Suppressor macrophage treated with lipopolysaccharide for 1 hour (primary cell): ENCODE data around the gene LAG3.

Source experiments
- DNase-seq, 3 donors: peaks; one replicate each; pipeline ENCODE4 v3.0.0-alpha.2; 2020 to 2022

LAG3 gene

DNA sequence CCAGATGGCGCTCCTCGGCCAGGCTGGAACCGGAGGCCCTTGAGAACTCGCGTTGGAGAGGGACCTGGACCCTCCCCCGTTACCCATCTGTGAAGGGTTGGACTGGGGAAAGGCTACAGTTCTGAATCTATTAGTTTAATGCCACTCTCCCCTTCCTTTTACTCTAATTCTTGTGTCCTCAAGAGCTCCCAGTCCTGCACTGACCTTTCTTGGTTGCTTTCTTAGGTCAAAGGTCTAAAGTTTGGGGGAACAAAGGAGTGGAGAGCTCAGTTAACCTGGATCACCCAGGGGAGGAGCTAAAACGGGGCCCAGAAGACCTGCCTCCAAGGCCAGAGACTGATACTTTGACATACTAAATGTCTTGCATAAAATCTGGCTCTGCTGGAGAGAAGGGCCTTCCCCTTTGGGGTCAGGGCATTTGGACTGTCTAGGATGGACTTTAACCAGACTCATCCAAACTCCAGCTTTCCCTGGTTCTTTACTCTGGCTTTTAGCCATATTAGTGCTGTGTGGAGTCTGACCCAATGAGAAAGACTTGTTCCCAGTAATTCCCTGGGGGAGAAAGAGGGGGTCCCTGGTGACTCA, 18.5 kb upstream of the LAG3 start:
- peak in 2 of 3 donors; percentile 41 to 52 for DNase-seq

DNA sequence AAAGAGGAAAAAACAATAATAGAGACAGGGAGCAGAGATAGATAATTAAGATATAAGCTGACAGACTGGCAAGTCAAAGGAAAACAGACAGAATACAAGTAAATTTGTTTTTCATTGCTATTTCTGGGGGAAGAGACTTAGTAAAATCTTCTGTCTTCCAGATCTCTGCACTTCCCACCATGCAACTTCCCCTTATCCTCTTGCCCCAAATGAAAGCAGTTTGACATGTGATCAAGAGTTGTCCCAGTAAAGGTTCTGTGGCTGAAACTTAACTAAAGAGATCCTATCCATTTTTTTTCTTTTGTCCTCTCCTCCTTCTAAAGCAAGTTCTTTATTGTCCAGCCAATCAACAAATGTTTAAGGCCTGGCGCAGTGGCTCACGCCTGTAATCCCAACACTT, 17.9 kb upstream of the LAG3 start:
- DNase-seq, result peak; percentile 45 to 73 (median 63)

DNA sequence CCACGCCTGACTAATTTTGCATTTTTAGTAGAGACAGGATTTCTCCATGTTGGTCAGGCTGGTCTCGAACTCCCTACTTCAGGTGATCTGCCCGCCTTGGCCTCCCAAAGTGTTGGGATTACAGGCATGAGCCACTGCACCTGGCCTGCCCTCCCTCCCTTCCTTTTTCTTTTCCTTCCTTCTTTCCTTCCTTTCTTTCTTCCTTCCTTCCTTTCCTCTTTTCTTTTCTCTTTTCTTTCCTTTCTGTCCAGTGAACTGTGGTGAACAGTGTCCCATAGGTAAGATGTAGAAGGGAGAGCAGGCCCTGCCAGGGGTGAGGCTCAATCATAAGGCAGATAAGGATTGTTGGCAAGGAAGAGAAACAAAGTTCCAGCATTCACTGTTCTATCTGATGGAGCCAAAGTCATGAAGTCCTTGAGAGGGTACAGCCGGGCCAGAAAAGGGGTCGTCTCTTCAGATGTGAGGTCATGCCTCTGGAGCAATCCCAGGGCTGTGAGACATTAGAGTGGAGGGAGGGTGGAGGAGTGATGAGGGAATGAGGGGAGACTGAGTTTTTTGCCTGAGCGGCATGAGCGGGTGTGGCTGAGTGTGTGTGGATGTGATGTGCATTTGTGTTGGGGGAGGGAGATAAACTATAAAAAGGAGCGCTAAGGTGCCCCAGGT, 15.2 kb upstream of the LAG3 start:
- no peak for DNase-seq

DNA sequence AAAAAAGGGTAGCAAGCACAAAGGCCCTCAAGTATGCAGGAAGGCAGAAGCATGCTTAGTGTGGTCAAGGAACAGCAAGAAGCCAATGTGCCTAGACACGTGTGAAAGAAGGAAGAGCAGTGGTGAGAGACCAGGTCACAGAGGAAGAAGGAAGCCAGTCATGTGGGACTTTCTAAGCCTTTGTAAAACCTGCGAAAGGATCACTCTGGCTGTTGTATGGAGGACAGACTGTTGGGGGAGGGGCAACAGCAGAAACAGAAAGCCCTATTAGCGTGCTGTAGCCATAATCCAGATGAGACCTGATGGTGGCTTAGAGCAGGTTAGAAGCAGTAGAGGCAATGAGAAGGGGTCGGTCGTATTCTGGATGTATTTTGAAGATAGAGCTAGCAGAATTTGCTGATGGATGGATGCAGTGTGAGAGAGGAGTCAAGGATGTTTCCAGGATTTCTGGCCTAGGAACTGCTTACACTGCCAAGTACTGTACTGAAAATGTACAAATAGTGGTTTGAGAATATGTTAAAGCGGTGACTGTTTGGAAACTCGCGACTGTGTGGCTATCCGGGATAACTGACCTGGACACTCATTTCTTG, 13.7 kb upstream of the LAG3 start:
- DNase-seq, result peak in 2 of 3 donors; percentile 34 to 38

DNA sequence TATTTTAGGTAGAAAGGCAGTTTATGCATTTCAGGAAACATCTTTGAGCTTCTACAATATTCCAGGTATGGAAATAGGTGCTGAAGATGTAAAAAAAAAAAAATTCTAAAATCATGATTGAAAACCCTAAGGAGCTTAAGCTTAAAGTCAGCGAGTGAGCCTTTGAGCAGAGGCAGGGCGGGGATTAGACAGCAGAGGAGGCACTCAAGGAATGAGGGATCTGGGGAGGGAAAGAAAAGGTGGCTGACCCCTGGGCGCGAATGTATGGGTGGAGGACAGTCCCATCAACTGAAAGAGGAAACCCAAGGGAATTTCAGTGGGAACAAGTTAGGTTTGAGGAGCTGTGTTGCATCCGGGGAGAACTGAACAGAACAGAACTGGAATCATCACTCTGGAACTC, 12.6 kb upstream of the LAG3 start:
- no peak for DNase-seq

DNA sequence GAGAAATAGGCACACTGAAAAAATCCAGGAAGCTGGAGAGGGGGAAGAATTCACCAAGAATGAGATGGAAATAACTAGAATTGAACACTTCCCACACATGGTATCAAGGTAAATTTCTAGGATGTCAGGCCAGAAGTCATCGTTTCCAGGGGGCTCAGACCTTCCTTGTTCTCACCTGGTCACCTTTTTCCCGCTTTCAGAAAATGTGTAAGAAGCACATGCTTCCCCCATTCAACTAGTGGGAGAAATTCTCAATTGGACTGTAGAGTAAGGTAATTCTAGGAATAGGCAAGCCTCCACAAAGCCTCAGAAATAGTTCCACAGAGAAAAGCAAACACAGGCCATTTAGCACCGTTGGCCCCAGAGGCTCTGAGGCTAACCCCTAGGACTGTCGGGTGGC, 8.9 kb upstream of the LAG3 start:
- DNase-seq, result no peak

DNA sequence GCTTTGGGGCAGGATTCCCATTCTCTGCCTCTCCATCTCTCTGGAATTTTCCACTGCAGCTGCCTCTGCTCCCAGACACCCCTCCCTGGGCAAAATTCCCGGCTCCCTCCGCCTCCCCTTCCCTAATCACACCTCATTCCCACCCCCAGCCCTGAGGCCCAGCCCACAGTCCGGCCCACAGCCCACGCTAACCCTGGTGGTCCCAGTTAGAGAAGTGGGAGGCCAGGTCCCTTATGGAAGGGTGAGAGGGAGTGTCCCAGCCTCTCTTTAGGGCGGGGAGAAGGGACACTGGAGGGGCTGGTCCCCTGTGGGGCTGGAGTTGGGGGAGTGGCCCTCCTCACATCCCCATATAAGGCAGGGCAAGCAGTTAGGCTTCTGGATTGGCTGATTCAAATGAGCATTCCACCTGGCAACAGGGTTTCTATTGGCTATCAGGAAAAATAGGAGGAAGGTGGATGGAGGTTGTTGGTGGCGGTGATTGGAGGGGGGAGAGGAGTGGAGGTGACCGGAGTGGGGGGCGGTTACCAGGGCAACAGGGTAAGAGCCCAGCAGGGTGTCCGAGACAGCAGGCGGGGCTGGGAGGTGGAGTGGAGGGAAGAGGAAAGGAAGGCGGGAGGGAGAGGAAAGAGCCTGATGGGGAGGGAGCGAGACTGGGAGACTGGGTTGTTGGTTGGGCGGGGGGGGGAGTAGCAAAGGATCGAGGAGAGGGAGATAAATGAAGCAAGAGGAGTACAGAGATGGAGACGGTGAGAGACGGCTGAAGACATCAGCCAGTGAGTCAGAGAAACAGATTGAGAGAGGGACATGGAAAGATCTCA, 8.1 kb upstream of the LAG3 start:
- DNase-seq, result peak; percentile 82 to 86 (median 85)

DNA sequence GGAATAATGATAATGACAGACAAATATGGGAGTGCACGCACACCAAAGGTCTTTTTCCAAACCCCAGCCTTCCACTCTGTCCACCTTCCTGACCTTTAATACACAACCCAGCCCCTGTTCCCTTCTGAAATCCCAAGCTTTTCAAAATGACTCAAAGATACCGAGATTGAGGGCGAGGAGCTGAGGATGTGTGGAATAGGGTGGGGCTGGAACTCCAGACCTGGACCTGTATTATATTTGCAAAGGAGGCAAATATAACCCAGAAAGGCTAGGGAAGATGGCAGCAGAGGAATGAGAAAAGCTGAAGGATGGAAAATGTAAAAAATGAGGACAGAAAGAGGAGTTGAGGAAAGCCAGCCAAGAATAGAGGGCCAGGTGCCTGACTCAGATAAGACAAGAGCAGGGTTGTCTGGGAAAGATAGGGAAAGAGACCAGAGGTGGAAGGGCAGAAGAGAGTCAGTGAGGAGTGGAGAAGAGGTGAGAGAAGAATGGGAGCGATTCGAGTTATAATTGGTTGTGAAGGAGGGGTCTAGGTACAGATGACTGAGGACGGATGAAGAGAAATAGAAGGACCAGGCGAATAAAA, 7.2 kb upstream of the LAG3 start:
- DNase-seq, result no peak

DNA sequence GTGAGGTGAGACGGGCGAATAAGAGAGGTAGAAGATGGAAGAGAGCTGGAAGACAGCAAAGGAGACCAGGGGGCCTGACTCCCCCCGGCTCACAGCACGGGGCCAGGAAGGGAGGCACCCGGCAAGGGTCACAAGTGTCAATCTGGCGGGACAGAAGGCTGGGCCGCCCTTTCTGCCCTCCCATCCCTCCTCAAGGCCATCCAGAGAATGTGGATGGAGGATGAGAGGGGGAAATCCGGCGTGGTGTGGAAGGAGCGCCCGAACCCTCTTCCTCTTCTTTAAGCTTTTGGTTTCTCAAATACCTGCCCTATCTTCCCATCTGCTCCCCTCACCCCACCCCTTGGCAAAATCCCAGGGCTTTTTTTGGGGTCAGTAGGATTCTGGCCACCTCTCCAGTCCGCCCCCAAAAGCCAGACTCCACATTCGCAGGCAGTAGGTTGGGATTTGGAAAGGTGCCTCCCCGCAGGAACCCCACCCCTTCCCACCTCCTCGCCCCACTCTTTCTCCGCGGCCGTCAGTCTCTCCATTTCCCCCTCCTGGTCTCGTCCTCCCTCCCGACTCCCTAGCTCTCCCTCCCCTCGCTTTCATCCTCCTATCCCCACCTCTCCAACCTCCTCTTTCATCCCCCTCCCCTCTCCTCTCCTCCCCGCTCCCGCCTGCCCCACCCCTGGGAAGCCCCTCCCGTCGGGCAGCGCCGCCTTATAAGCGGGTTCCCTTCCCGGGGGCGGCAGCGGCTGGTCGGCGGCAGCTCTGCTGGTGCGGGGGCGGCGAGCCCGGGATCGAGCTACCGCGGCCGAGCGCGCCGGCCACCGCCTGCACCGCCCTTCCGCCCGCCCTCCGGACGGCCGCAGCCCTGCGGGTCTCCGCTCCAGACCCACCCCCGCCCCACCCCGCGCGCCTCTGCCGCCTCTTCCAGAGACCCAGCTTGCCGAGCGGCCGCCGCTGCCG, 6.4 kb upstream of the LAG3 start, which contains the start of gene PTMS:
PTMS (plus strand) TSS at position 730 of the 948 bp plus-strand sequence. CDS start 343 bp downstream, outside the sequence.
- DNase-seq, result peak; percentile 60 to 88 (median 76)

DNA sequence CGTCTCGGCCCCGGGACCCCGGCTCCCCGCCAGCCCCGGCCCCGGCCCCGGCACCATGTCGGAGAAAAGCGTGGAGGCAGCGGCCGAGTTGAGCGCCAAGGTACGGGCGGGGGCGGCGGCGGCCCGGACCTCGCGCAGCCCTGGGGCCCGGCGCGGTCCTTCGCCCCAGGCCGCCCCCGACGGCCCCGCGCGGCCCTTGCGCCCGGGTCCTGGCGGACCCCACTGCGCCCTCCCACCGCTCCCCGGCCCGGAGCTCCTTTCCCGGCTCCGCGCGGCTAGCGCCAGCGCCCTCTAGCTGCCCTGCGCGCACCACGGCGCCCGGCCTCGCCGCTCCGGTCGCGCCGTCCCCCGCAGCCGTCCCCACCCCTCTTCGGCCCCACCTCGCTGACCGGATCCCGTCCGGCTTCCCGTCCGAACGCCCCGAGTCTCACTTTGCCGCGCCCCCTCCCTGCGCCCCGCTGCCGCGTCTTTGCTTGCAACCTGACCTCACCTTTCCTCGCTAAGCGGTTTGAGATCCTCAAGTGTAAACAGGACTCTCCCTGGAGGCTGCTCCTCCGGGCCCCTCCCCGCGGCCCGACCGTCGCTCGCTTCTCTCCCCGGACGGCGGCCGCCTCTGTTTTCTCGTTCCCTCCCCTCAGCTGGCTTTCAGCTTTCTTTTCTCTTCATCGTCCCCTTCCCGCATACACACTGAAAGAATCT, 5.5 kb upstream of the LAG3 start:
- DNase-seq, result peak; percentile 73 to 92 (median 84)

DNA sequence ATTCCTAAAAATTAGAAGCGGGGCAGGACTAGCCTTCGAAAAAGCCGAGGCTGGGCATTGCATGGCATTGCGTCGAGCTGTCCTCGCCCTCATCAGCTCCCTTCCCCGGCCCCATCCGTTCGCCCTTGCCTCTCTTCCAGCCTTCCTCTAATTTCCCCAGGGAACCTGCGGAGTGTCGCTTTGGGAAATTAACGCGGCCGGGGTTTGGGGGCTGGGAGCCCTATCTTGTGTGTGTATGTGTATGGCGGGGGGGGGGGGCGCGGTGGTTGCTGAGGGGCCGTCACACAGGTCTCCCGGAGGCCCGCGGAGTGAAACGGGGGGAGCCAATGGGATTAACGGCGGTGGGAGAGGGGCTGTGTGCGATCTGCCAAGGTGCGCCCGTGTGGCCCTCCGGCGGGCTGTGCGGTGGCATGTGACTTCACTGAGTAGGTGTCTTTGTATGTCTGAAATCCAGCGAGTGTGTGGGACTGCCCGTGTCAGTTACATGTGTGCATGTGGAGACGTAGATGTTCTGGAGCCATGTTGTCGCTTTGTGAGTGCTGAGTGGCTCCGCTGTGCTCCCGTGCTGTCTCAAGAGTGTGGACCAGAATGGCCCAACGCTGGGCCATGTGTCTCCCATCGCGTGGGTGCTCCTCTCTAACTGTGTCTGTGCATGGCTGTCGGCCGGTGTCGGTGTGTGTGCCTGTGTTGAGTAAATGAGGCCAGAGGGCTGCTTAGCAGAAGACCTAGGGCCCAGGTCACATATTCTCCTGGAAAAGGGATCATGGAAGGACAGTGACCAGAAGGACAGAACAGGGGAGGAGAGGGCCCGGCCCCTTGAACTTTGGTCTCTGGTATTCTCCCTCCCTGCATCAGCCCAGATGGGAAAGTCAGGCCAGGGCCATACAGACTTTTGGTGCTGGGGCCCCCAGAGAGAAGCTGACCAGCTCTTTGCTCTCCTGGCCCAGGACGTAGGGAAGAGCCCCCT, 4.7 kb upstream of the LAG3 start:
- no peak for DNase-seq

DNA sequence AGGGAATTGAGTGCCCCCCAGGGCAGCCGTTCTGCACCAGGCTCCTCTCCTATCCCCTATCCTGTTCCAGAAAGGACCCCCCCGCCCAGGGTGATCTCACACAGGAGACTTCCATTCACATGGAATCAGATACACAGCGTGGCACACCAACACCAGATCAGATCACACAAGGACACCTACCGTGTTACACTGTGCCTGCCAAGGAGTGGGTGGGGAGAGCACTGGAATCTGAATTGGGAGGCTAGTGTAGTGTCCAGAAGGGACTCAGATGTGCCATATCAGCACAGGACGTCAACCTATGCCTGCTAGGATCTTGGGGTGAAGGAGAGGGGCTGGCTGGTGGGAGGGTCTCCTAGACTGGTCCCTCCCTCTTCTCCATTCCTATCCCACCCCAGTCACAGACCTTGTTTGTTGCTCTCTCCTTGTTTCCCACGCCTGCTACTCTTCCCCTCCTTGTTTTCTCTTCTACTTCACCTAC, 3.8 kb upstream of the LAG3 start:
- no peak for DNase-seq

DNA sequence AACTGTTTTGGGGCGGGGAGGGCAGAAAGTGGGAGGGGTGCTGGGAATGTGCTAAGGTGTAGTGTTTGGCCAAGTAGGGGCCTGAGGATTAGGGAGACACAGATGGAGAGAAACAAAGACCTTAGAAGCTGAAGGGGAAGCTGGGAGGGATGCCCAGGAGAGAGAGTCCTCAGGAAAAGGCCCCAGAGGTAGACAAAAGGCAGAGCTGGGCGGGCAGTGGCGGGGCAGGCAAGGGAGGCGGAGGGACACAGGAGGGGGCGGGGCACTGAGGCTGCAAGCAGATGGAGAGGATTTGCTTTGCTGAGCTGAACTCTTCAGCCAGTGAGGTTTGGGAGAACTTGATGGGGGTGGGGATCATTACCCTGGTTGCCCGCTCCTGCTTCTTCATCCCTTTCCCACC, 3.3 kb upstream of the LAG3 start:
- no peak for DNase-seq

DNA sequence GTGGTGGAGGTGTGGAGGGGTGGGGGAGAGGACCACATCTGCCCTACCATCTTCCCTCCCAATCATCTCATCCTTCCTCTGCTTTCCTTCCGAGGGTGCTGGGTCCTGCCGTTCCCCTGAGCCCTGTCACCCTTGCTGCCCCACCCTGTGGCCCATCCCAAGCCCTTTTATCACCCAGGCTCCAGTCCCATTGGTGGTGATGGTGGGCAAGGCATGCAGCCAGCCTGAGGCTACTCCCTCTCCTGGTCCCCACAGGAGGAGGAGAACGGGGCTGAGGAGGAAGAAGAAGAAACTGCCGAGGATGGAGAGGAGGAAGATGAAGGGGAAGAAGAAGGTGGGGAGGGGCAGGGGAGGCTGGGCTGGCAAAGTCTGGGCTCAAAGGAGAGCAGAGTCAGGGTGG, 2.7 kb upstream of the LAG3 start:
- no peak for DNase-seq

DNA sequence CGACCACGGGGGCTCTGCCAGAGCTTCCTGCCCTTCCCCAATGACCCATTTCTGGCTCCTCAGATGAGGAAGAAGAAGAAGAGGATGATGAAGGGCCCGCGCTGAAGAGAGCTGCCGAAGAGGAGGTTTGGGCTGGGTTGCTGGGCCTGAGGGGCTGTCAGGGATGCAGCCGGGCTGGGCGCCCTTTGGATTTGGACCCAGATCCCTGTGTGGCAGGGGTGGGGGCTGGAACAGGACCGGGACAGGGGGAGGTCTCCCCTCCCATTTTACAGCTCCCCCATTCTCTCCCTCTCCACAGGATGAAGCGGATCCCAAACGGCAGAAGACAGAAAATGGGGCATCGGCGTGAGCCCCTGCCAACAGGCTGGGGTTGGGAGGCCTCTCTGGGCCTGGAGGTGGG, 2.2 kb upstream of the LAG3 start:
- DNase-seq, result no peak

DNA sequence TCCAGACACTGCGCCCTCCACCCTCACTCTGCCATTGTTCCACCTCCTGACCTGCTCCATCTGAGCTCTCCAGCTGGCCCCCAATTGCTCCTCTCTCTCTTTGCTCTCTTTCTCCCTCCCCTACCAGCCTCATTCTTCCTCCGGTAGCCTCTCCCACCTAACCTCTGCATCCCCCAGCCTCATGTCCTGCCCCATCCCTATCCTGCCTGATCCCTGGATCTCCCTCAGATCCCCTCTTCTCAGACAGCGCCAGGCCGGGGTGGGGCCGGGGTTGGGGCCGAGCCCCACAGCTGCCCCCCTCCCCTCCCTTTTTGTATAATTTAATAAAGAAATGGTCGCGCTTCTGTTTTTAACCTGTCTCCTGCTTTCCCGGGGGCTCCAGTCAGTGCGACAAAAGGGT, 1.7 kb upstream of the LAG3 start:
- DNase-seq, result no peak

DNA sequence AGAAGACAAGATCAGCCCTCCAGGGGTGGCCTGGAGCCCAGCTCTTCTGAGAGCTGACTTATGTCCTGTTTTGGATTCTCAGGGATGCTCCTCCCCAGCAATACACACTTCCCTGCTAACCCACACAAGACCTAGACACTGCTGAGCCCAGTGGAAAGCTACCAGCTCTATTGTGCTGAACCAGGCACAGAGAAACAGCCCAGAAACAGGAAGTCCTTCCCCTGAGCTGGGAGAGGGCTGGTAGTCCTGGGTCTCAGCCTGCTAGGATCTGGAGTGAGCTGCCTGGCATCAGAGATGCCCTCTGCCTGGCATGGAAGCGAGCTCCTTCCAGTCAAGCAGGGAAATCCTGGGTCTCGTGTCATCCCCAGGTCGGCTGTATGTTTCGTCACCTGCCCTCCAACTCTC, 1.2 kb upstream of the LAG3 start:
- peak; percentile 78 to 80 (median 78) for DNase-seq

DNA sequence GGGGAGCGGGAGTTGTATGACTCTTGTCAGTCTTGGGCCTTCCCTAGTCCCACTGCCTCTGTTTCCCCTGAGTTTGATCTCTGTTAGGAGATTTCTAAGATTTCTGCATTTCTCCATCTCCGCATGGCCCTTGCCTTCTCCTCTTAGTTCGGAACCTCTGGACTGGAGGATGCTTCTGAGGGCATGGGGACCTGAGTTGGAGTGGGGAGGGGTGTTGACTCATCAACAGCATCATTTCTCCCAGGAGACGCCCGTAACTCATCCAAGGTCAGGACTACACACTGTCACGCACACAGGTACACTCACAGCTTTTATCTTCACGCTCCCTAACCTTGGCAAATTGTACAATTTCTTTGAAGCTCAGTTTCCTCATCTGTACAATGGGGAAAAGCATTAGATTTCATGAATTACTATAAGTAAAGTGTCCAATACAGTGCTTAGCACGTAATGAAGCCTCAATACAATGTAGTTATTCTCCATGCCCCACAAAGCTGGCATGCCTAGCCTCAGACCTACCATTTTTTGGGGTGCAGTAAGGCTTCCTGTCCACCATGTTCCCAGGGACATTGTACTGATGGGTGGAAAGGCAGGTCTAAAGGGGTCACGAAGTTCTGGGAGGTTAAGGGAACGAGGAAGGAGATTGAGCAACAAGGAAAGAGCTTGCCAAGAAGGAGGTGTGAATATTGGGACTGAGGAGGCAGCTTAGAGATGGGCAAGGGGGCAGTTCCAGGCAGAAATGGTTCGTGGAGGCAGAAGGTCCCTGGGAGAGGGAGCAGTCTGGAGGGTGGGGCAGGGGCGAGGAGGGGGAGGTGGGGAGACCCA, 600 bp upstream of the LAG3 start:
- DNase-seq, result no peak
